HepG2 (cell line): Measurements from ENCODE around the gene TUBA4A. TPM values are rescaled to one million over a fixed set of nuclear protein-coding genes. Genes with fewer than 3 reads are reported as not detected.
A peak's percentile ranks its signal among the peaks of the same experiment; 100 is the strongest.

Source experiments
- ATAD3A ChIP-seq: sonication (generic); formaldehyde crosslinking; IDR thresholded peaks from 2 replicates; pipeline ENCODE4 v1.4.0; 2020; ENCODE audit warnings: missing genetic modification reagents
- BRF2 ChIP-seq: sonication (generic); formaldehyde crosslinking; IDR thresholded peaks from 2 replicates; pipeline ENCODE4 v1.8.1; 2022; ENCODE audit warnings: mild to moderate bottlenecking, missing genetic modification reagents
- ELF1 ChIP-seq: sonication (generic); formaldehyde crosslinking; IDR thresholded peaks from 2 replicates; pipeline ENCODE4 v1.4.0; 2020; ENCODE audit warnings: missing genetic modification reagents
- ELF4 ChIP-seq: sonication (generic); formaldehyde crosslinking; IDR thresholded peaks from 2 replicates; pipeline ENCODE4 v1.5.0; 2020; ENCODE audit warnings: missing genetic modification reagents, mild to moderate bottlenecking, moderate library complexity, borderline replicate concordance
- FOXP1 ChIP-seq, 2 experiments: fragments of 450-650 bp in 1 of 2; IDR thresholded peaks; 2 replicates each; pipeline ENCODE4 v1.6.1; 2017 to 2018; ENCODE audit warnings: antibody characterized with exemption in 1 of 2
- HNF4G ChIP-seq, 2 experiments: sonication (generic) in 1 of 2; formaldehyde crosslinking in 1 of 2; IDR thresholded peaks; 2 replicates each; pipeline versions ENCODE4 v1.4.0 to v1.6.1; 2011 to 2020; ENCODE audit warnings: borderline replicate concordance in 2 of 2, low read depth in 2 of 2, mild to moderate bottlenecking in 2 of 2, low read length in 1 of 2, missing genetic modification reagents in 1 of 2, moderate library complexity in 1 of 2
- KLF6 ChIP-seq: IDR thresholded peaks from 2 replicates; pipeline ENCODE4 v1.8.0; 2016; ENCODE audit warnings: missing biosample characterization, missing genetic modification reagents
- MAFK ChIP-seq, 2 experiments: IDR thresholded peaks in 1 of 2; conservative IDR thresholded peaks in 1 of 2; 2 replicates each; pipeline ENCODE4 v1.6.1; 2011; ENCODE audit warnings: improper control_type of control experiment in 2 of 2, low read length in 2 of 2
- MEF2D ChIP-seq: sonication (generic); formaldehyde crosslinking; IDR thresholded peaks from 2 replicates; pipeline ENCODE4 v1.5.1; 2020; ENCODE audit warnings: mild to moderate bottlenecking, missing genetic modification reagents
- PITX1 ChIP-seq: sonication (generic); formaldehyde crosslinking; IDR thresholded peaks from 2 replicates; pipeline ENCODE4 v1.5.1; 2020; ENCODE audit warnings: mild to moderate bottlenecking, missing genetic modification reagents
- PLRG1 ChIP-seq: fragments of 450-650 bp; conservative IDR thresholded peaks from 2 replicates; pipeline ENCODE4 v1.6.1; 2016
- PRPF4 ChIP-seq: fragments of 200-400 bp; formaldehyde crosslinking; IDR thresholded peaks from 2 replicates; pipeline ENCODE4 v1.6.1; 2016; ENCODE audit warnings: low read length, low read depth; ENCODE audit not compliant: poor library complexity, severe bottlenecking
- RXRB ChIP-seq: IDR thresholded peaks from 2 replicates; pipeline ENCODE4 v1.6.1; 2016; ENCODE audit warnings: borderline replicate concordance, missing genetic modification reagents, missing compliant biosample characterization
- THAP8 ChIP-seq: sonication (generic); formaldehyde crosslinking; IDR thresholded peaks from 2 replicates; pipeline ENCODE4 v1.5.1; 2020; ENCODE audit warnings: missing genetic modification reagents, mild to moderate bottlenecking, borderline replicate concordance
- THAP9 ChIP-seq: sonication (generic); formaldehyde crosslinking; IDR thresholded peaks from 2 replicates; pipeline ENCODE4; 2020; ENCODE audit warnings: missing genetic modification reagents, mild to moderate bottlenecking, borderline replicate concordance
- TRIM22 ChIP-seq: fragments of 450-650 bp; IDR thresholded peaks from 2 replicates; pipeline ENCODE4 v1.6.1; 2017
- U2AF1 ChIP-seq: fragments of 200-400 bp; formaldehyde crosslinking; optimal IDR thresholded peaks from 2 replicates; pipeline ENCODE3; 2017; ENCODE audit warnings: mild to moderate bottlenecking, low read depth, low read length
- WIZ ChIP-seq: sonication (generic); formaldehyde crosslinking; IDR thresholded peaks from 2 replicates; pipeline ENCODE4 v1.5.1; 2020; ENCODE audit warnings: mild to moderate bottlenecking, missing genetic modification reagents
- ZIK1 ChIP-seq: sonication (generic); formaldehyde crosslinking; IDR thresholded peaks from 2 replicates; pipeline ENCODE4 v1.5.0; 2020; ENCODE audit warnings: mild to moderate bottlenecking, low read depth, missing genetic modification reagents, borderline replicate concordance
- ZKSCAN1 ChIP-seq: fragments of 150-350 bp; IDR thresholded peaks from 2 replicates; pipeline ENCODE4 v1.6.1; 2014; ENCODE audit warnings: low read length
- ZNF207 ChIP-seq: fragments of 450-650 bp; IDR thresholded peaks from 2 replicates; pipeline ENCODE4 v1.6.1; 2016; ENCODE audit warnings: antibody characterized with exemption, borderline replicate concordance
- ZNF292 ChIP-seq: sonication (generic); formaldehyde crosslinking; IDR thresholded peaks from 2 replicates; pipeline ENCODE4 v1.8.1; 2022; ENCODE audit warnings: mild to moderate bottlenecking, low read depth, missing genetic modification reagents, borderline replicate concordance
- ZNF296 ChIP-seq: sonication (generic); formaldehyde crosslinking; conservative IDR thresholded peaks from 2 replicates; pipeline ENCODE4 v1.5.0; 2020; ENCODE audit warnings: mild to moderate bottlenecking, missing genetic modification reagents
- polyA plus RNA-seq, 8 experiments: library from polyadenylated mRNA; depleted of rRNA in 3 of 8; stranded (reverse) in 7 of 8; unstranded in 1 of 8; fragments of >200 nt; fragmentation: Illumina TruSeq in 4 of 8; extraction: Trizol in 4 of 8; gene quantifications; 2 replicates each; pipeline versions ENCODE4 v1.2.1 to v1.2.3, GENCODE V29; 2011 to 2016; ENCODE audit warnings: low read depth in 4 of 8, missing spikeins in 1 of 8, mixed read lengths in 1 of 8; ENCODE audit not compliant: insufficient read depth in 1 of 8
- total RNA-seq, 5 experiments: library from RNA; depleted of rRNA; stranded (reverse); fragments of >200 nt; fragmentation: Illumina TruSeq; extraction: Trizol; gene quantifications; 2 replicates each; pipeline ENCODE4 v1.2.3, GENCODE V29; 2016; ENCODE audit warnings: low read depth in 1 of 5
- TF ChIP-seq, protein P1 (sequence below): sonication (generic); formaldehyde crosslinking; IDR thresholded peaks from 2 replicates; pipeline ENCODE4 v1.8.1; 2023; ENCODE audit warnings: missing genetic modification reagents, mild to moderate bottlenecking, borderline replicate concordance

Gene TUBA4A
- total and polyA plus RNA-seq, 2 of the 13 experiments (the other 11 are each of a cell fraction or from before 2014, with no cell fraction given): 1.3 to 12.7 TPM

DNA sequence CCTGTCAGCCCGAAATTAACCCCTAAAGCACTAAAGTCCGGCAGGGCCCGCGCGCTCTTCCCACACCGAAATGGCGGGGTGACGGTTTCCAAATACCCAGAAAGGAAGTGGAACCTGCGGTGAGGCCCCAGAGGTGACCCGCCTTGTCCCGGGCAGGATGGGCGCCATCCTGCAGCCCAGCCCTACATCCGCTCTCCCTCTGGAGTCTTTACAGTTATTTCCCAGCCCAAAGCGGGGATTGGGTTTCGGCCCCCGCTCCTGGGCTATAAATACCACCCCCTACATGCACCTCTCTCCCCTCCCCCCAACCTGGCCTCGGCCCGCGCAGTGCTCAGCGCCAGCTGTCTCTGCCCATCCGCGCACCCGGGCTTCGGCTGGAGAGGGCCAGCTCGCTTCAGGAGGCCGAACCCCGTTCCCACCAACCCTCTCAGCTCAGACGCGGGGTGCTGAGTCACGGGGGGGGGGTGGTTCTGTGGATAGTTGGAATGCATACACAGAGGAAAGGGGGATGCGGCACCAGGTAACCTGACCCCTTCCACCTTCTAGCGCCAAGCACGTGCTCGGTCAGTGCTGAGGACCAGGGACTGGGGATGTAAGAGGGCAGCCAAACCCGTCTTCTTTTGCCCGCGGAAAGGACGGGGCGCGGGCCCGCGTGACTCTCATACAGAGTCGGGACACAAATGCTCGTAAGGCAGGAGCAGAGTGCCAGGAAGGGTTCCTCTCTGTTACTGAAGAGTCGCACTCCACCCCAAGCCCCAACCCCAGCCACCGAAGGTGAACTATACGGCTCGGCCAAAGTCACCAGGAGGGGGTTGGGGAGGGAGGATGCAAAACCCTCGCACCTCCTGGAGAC, 592 bp downstream of the TUBA4A start, which contains the start of gene TUBA4B (continued):
- TF ChIP-seq TRIM22 (no peak), THAP9 (CRISPR knock-in tag) (peak; percentile 14; the same call in 1 of the 2 replicates), RXRB (CRISPR knock-in tag) (no peak), ZNF292 (CRISPR knock-in tag) (no peak), WIZ (CRISPR knock-in tag) (no peak), BRF2 (CRISPR knock-in tag) (no peak), ZNF296 (CRISPR knock-in tag) (no peak), ATAD3A (no peak), U2AF1 (no peak), ZNF207 (no peak), MAFK (conservative IDR thresholded peaks at IDR 0.05 in 1 of 2, IDR thresholded peaks at IDR 0.05 in 1 of 2; ENCODE audit: low read length in 2 of 2) (no peak), PLRG1 (no peak), THAP8 (CRISPR knock-in tag) (no peak), PITX1 (CRISPR knock-in tag) (no peak), ZKSCAN1 (no peak), HNF4G (IDR thresholded peaks at IDR 0.05; ENCODE audit: borderline replicate concordance, low read depth, low read length) (no peak), HNF4G (CRISPR knock-in tag; IDR thresholded peaks at IDR 0.05; ENCODE audit: borderline replicate concordance, low read depth) (no peak), ZIK1 (no peak), PRPF4 (no peak), MEF2D (0 out of 2 replicates have a peak, but pooled peaks have one; percentile 11), ELF1 (CRISPR knock-in tag) (no peak), KLF6 (CRISPR knock-in tag) (no peak), FOXP1 (IDR thresholded peaks at IDR 0.05) (no peak), FOXP1 (CRISPR knock-in tag; IDR thresholded peaks at IDR 0.05) (no peak), ELF4 (CRISPR knock-in tag) (no peak)
- TF ChIP-seq, protein P1, sequence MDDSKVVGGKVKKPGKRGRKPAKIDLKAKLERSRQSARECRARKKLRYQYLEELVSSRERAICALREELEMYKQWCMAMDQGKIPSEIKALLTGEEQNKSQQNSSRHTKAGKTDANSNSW: no peak
